IMR-90 (cell line): ENCODE results near the gene WDR3. TPM values are rescaled to one million over a fixed set of nuclear protein-coding genes. Genes with fewer than 3 reads are reported as not detected.

Source experiments
- ATAC-seq: fragments of 200-7000 bp; cut with Tn5 transposase; 2 replicates; pipeline ENCODE4 v1.9.1; 2020; ENCODE audit warnings: low read depth, mild to moderate bottlenecking, moderate library complexity
- BruUV-seq: library from RNA; stranded (reverse); fragments of 400-500 nt; replicated peaks from 2 replicates; lab custom pipeline; 2021; lab: Mats Ljungman, UMichigan
- CTCF ChIA-PET: fragments of 300-600 bp; formaldehyde crosslinking; extraction: SDS; loops from one replicate; lab custom pipeline; 2021; ENCODE audit warnings: antibody characterized with exemption; lab: Yijun Ruan, JAX
- POLR2A ChIA-PET: fragments of 300-600 bp; sonication (Branson Sonifier 250); formaldehyde crosslinking; loops from one replicate; lab custom pipeline; 2022; ENCODE audit warnings: antibody characterized with exemption; ENCODE audit not compliant: unreplicated experiment; lab: Charles Lee
- DNase-seq: peaks from one replicate; pipeline ENCODE4 v3.0.0; 2013
- H2AFZ ChIP-seq: replicated peaks from 2 replicates; pipeline ENCODE3; 2013; ENCODE audit warnings: low read length, mild to moderate bottlenecking; ENCODE audit not compliant: poor library complexity
- H2AK5ac ChIP-seq: 2 replicates; pipeline ENCODE4 v1.6.1; 2013; ENCODE audit warnings: low read depth, low read length, inconsistent platforms
- H2AK9ac ChIP-seq: replicated peaks from 2 replicates; pipeline ENCODE3; 2013; ENCODE audit warnings: mild to moderate bottlenecking, low read depth, low read length, moderate library complexity; ENCODE audit not compliant: poor library complexity
- H2BK120ac ChIP-seq: 2 replicates; pipeline ENCODE4 v1.6.1; 2013; ENCODE audit warnings: low read depth, low read length, inconsistent platforms
- H2BK15ac ChIP-seq: 3 replicates; pipeline ENCODE4 v1.6.1; 2013; ENCODE audit warnings: low read depth, low read length, inconsistent platforms
- H2BK20ac ChIP-seq: 2 replicates; pipeline ENCODE4 v1.6.1; 2013; ENCODE audit warnings: low read depth, mild to moderate bottlenecking, inconsistent platforms, low read length, moderate library complexity
- H2BK5ac ChIP-seq: 2 replicates; pipeline ENCODE4 v1.6.1; 2013; ENCODE audit warnings: mild to moderate bottlenecking, low read depth, low read length, inconsistent platforms; ENCODE audit not compliant: poor library complexity, severe bottlenecking
- H3K14ac ChIP-seq: replicated peaks from 2 replicates; pipeline ENCODE4 v1.6.1; 2013; ENCODE audit warnings: low read depth, low read length, inconsistent platforms
- H3K18ac ChIP-seq: 2 replicates; pipeline ENCODE4 v1.6.1; 2013; ENCODE audit warnings: low read depth, low read length, control low read depth
- H3K23ac ChIP-seq: 2 replicates; pipeline ENCODE4 v1.6.1; 2013; ENCODE audit warnings: low read depth, low read length, inconsistent platforms
- H3K27ac ChIP-seq: 2 replicates; pipeline ENCODE4 v1.5.1; 2013; ENCODE audit warnings: mild to moderate bottlenecking, control low read depth, low read length; ENCODE audit not compliant: insufficient read depth
- H3K27me3 ChIP-seq: 2 replicates; pipeline ENCODE4 v1.6.1; 2013; ENCODE audit warnings: low read length; ENCODE audit not compliant: control insufficient read depth, insufficient read depth
- H3K36me3 ChIP-seq: 2 replicates; pipeline ENCODE4 v1.6.1; 2013; ENCODE audit warnings: low read length, mixed read lengths; ENCODE audit not compliant: control insufficient read depth, insufficient read depth
- H3K4ac ChIP-seq: 2 replicates; pipeline ENCODE4 v1.6.1; 2013; ENCODE audit warnings: low read depth, low read length, inconsistent platforms
- H3K4me1 ChIP-seq: 2 replicates; pipeline ENCODE4 v1.6.1; 2013; ENCODE audit warnings: low read length, mixed read lengths; ENCODE audit not compliant: control insufficient read depth, insufficient read depth
- H3K4me2 ChIP-seq: 2 replicates; pipeline ENCODE4 v1.6.1; 2013; ENCODE audit warnings: low read depth, mild to moderate bottlenecking, control low read depth, low read length, moderate library complexity
- H3K4me3 ChIP-seq: 2 replicates; pipeline ENCODE4 v1.5.1; 2013; ENCODE audit warnings: low read depth, mild to moderate bottlenecking, control low read depth, low read length, moderate library complexity; ENCODE audit not compliant: insufficient read depth
- H3K56ac ChIP-seq: 2 replicates; pipeline ENCODE4 v1.6.1; 2013; ENCODE audit warnings: low read length, inconsistent platforms; ENCODE audit not compliant: insufficient read depth; ENCODE audit errors: extremely low read depth
- H3K79me1 ChIP-seq, 2 experiments: 2 replicates each; pipeline ENCODE4 v1.6.1; 2013; ENCODE audit warnings: low read length in 2 of 2, inconsistent platforms in 1 of 2, low read depth in 1 of 2
- H3K9ac ChIP-seq: 2 replicates; pipeline ENCODE4 v1.6.1; 2013; ENCODE audit warnings: low read depth, low read length, control low read depth
- H3K9me1 ChIP-seq: 2 replicates; pipeline ENCODE4 v1.6.1; 2013; ENCODE audit warnings: low read length, inconsistent platforms; ENCODE audit not compliant: insufficient read depth
- H3K9me3 ChIP-seq: 2 replicates; pipeline ENCODE4 v1.6.1; 2013; ENCODE audit warnings: low read length; ENCODE audit not compliant: control insufficient read depth, insufficient read depth
- H4K20me1 ChIP-seq: 2 replicates; pipeline ENCODE4 v1.6.1; 2013; ENCODE audit warnings: low read length, inconsistent platforms; ENCODE audit not compliant: insufficient read depth
- H4K5ac ChIP-seq: 2 replicates; pipeline ENCODE4 v1.6.1; 2013; ENCODE audit warnings: mild to moderate bottlenecking, low read depth, low read length, control low read depth
- H4K8ac ChIP-seq, 2 experiments: 2 replicates each; pipeline ENCODE4 v1.6.1; 2013; ENCODE audit warnings: low read depth in 2 of 2, low read length in 2 of 2, control low read depth in 1 of 2, inconsistent platforms in 1 of 2
- H4K91ac ChIP-seq: 2 replicates; pipeline ENCODE4 v1.6.1; 2013; ENCODE audit warnings: low read depth, low read length, inconsistent platforms; ENCODE audit not compliant: insufficient read depth
- CTCF ChIP-seq: conservative IDR thresholded peaks from 2 replicates; pipeline ENCODE4 v1.5.1; 2012; ENCODE audit warnings: mild to moderate bottlenecking, low read depth, low read length, improper control_type of control experiment
- ELK1 ChIP-seq: fragments of 150-350 bp; IDR thresholded peaks from 2 replicates; pipeline ENCODE4 v1.6.1; 2016; ENCODE audit warnings: low read depth, mild to moderate bottlenecking, low read length, moderate library complexity, borderline replicate concordance
- MAFK ChIP-seq: IDR thresholded peaks from 2 replicates; pipeline ENCODE4 v1.6.1; 2012; ENCODE audit warnings: low read depth, low read length, improper control_type of control experiment
- RCOR1 ChIP-seq: IDR thresholded peaks from 2 replicates; pipeline ENCODE4 v1.6.1; 2012; ENCODE audit warnings: mild to moderate bottlenecking, low read length, improper control_type of control experiment; ENCODE audit not compliant: insufficient replicate concordance
- whole genome bisulfite sequencing, 2 experiments: methylation state at CpG; one replicate each; pipeline versions ENCODE4 v1.1.5 to v1.1.7; 2013; ENCODE audit warnings: missing lambda C conversion rate in 2 of 2; ENCODE audit not compliant: insufficient read length in 1 of 2; ENCODE audit errors: extremely low coverage in 2 of 2; 5-methylcytosine and 5-hydroxymethylcytosine counted together
- dilution Hi-C: fragments of 300-500 bp; cut with HindIII; formaldehyde crosslinking; loops from one replicate; pipeline ENCODE4 v1.14.3; 2018; ENCODE audit warnings: low sequenced_read_pairs; ENCODE audit not compliant: unreplicated experiment
- in situ Hi-C: fragments of 300-500 bp; cut with MboI; formaldehyde crosslinking; loops from 3 replicates; pipeline ENCODE4 v1.14.3; 2019; ENCODE audit warnings: low sequenced_read_pairs, inconsistent platforms, mixed read lengths
- intact Hi-C: fragments of 100-400 bp; cut with micrococcal nuclease; formaldehyde crosslinking; loops from 2 replicates; pipeline ENCODE4 v1.10.0; 2022
- polyA plus RNA-seq, 3 experiments: library from polyadenylated mRNA; depleted of rRNA; stranded (reverse); fragments of >200 nt; gene quantifications; 2 replicates each; pipeline ENCODE4 v1.2.3, GENCODE V29; 2012; ENCODE audit warnings: low replicate concordance in 1 of 3
- total RNA-seq: library from RNA; depleted of rRNA; stranded (reverse); fragments of >200 nt; gene quantifications from 2 replicates; pipeline ENCODE4 v1.2.3, GENCODE V29; 2012
- TF ChIP-seq, protein P1 (sequence below): fragments of 150-350 bp; IDR thresholded peaks from 2 replicates; pipeline ENCODE4 v1.6.1; 2017; ENCODE audit warnings: mild to moderate bottlenecking, antibody characterized with exemption, low read length, low read depth

WDR3 gene
- total and polyA plus RNA-seq, 2 of the 4 experiments (the other 2 are of a cell fraction): 16.7 to 88.5 TPM

DNA sequence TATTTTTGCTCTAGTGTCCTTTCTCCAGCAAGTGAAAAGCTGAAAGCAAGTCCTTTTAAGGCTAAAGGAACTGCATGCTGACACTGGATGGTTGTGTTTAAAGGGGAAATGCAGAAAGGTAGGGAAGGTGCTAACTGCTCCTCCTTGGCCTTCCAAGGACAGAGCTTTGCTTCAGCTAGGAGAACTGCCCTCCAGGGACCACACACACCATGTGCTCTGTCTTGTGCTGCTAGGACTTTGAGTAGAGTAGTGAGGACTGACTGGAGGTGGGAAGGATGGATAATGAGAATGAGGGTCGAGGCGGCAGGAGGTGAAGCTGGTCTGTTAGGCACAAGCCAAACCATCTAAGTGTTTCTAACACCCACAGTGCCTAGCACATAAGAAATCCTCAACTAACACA, 77.9 kb downstream of the WDR3 start:
- no peak overlapping the region for H3K56ac ChIP-seq
- H3K36me3 ChIP-seq: no peaks in the 10 kb centered on the region
- in situ Hi-C loops (no loop called here), intact Hi-C loops (no loop called here), dilution Hi-C loops (no loop called here)
- no peak overlapping the region for H3K27ac ChIP-seq
- TF ChIP-seq RCOR1 (no peak), MAFK (no peak), ELK1 (no peak), CTCF (no peak)
- TF ChIP-seq, protein P1, sequence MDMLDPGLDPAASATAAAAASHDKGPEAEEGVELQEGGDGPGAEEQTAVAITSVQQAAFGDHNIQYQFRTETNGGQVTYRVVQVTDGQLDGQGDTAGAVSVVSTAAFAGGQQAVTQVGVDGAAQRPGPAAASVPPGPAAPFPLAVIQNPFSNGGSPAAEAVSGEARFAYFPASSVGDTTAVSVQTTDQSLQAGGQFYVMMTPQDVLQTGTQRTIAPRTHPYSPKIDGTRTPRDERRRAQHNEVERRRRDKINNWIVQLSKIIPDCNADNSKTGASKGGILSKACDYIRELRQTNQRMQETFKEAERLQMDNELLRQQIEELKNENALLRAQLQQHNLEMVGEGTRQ: no peak
- no peaks in the 10 kb centered on the region for H4K20me1 ChIP-seq
- H3K14ac ChIP-seq: no peak overlapping the region
- H4K91ac ChIP-seq: no peak overlapping the region
- H2AK9ac ChIP-seq: no peak overlapping the region
- POLR2A ChIA-PET: no interaction called here
- H2BK15ac ChIP-seq: no peak overlapping the region
- H4K5ac ChIP-seq: no peak overlapping the region
- CTCF ChIA-PET: no interaction called here
- no peak overlapping the region for H2BK120ac ChIP-seq
- BruUV-seq: no TSS peak
- whole genome bisulfite sequencing, 2 experiments: no CpG with 5 or more reads among the region's 2 CpGs
- no peak overlapping the region for H3K4me3 ChIP-seq
- H3K27me3 ChIP-seq: 0 out of 2 replicates have a peak, but pooled peaks cover 2% of the 10 kb centered on the region
- H2AK5ac ChIP-seq: no peak overlapping the region
- H3K4me1 ChIP-seq: no peaks in the 10 kb centered on the region
- no peak overlapping the region for H2BK5ac ChIP-seq
- no peaks in the 10 kb centered on the region for H3K79me1 ChIP-seq
- no peak overlapping the region for H3K4ac ChIP-seq
- no peak overlapping the region for H3K18ac ChIP-seq
- no peak overlapping the region for H3K4me2 ChIP-seq
- no peak overlapping the region for H3K23ac ChIP-seq
- DNase-seq (no peak), ATAC-seq (no peak)
- H3K9me3 ChIP-seq: no peaks in the 10 kb centered on the region
- H3K9ac ChIP-seq: no peak overlapping the region
- no peak overlapping the region for H2BK20ac ChIP-seq
- no peak overlapping the region for H4K8ac ChIP-seq
- no peaks in the 10 kb centered on the region for H3K9me1 ChIP-seq
- no peak overlapping the region for H2AFZ ChIP-seq
